HepG2 (cell line): ENCODE measurements around the gene ZNF121. TPM values are rescaled to one million over a fixed set of nuclear protein-coding genes. Genes with fewer than 3 reads are reported as not detected.

Experiments
- AGO2 ChIP-seq: fragments of 200-400 bp; formaldehyde crosslinking; optimal IDR thresholded peaks from 2 replicates; pipeline ENCODE3; 2017; ENCODE audit warnings: mild to moderate bottlenecking, low read depth, low read length, moderate library complexity
- CHD2 ChIP-seq: IDR thresholded peaks from 2 replicates; pipeline ENCODE4 v1.6.1; 2011; ENCODE audit warnings: low read depth, low read length, improper control_type of control experiment
- ETV6 ChIP-seq: sonication (generic); formaldehyde crosslinking; conservative IDR thresholded peaks from 2 replicates; pipeline ENCODE4 v1.4.0; 2020; ENCODE audit warnings: missing genetic modification reagents
- HNF4G ChIP-seq, 2 experiments: sonication (generic) in 1 of 2; formaldehyde crosslinking in 1 of 2; IDR thresholded peaks; 2 replicates each; pipeline versions ENCODE4 v1.4.0 to v1.6.1; 2011 to 2020; ENCODE audit warnings: borderline replicate concordance in 2 of 2, low read depth in 2 of 2, mild to moderate bottlenecking in 2 of 2, low read length in 1 of 2, missing genetic modification reagents in 1 of 2, moderate library complexity in 1 of 2
- MEF2D ChIP-seq: sonication (generic); formaldehyde crosslinking; IDR thresholded peaks from 2 replicates; pipeline ENCODE4 v1.5.1; 2020; ENCODE audit warnings: mild to moderate bottlenecking, missing genetic modification reagents
- MYNN ChIP-seq: sonication (generic); formaldehyde crosslinking; IDR thresholded peaks from 2 replicates; pipeline ENCODE4 v1.4.0; 2020; ENCODE audit warnings: mild to moderate bottlenecking, low read depth, missing genetic modification reagents
- NPAS2 ChIP-seq: sonication (generic); formaldehyde crosslinking; IDR thresholded peaks from 2 replicates; pipeline ENCODE4 v1.8.0; 2022; ENCODE audit warnings: mild to moderate bottlenecking, missing genetic modification reagents, borderline replicate concordance
- SKI ChIP-seq: fragments of 450-650 bp; IDR thresholded peaks from one replicate; pipeline ENCODE4 v1.6.1; 2018; ENCODE audit warnings: mild to moderate bottlenecking; ENCODE audit not compliant: partially characterized antibody
- SP140L ChIP-seq: sonication (generic); formaldehyde crosslinking; IDR thresholded peaks from 2 replicates; pipeline ENCODE4 v1.4.0; 2020; ENCODE audit warnings: missing genetic modification reagents, borderline replicate concordance
- TBP ChIP-seq: sonication (generic); formaldehyde crosslinking; IDR thresholded peaks from 2 replicates; pipeline ENCODE4 v1.5.0; 2020; ENCODE audit warnings: missing genetic modification reagents
- ZBED4 ChIP-seq: sonication (generic); formaldehyde crosslinking; IDR thresholded peaks from 2 replicates; pipeline ENCODE4 v1.4.0; 2020; ENCODE audit warnings: missing genetic modification reagents, borderline replicate concordance
- ZNF180 ChIP-seq: sonication (generic); formaldehyde crosslinking; IDR thresholded peaks from 2 replicates; pipeline ENCODE4 v1.4.0; 2020; ENCODE audit warnings: low read depth, missing genetic modification reagents, borderline replicate concordance
- ZNF773 ChIP-seq: sonication (generic); formaldehyde crosslinking; IDR thresholded peaks from 2 replicates; pipeline ENCODE4 v1.4.0; 2020; ENCODE audit warnings: missing genetic modification reagents, borderline replicate concordance
- polyA plus RNA-seq, 8 experiments: library from polyadenylated mRNA; depleted of rRNA in 3 of 8; stranded (reverse) in 7 of 8; unstranded in 1 of 8; fragments of >200 nt; fragmentation: Illumina TruSeq in 4 of 8; extraction: Trizol in 4 of 8; gene quantifications; 2 replicates each; pipeline versions ENCODE4 v1.2.1 to v1.2.3, GENCODE V29; 2011 to 2016; ENCODE audit warnings: low read depth in 4 of 8, missing spikeins in 1 of 8, mixed read lengths in 1 of 8; ENCODE audit not compliant: insufficient read depth in 1 of 8
- total RNA-seq, 5 experiments: library from RNA; depleted of rRNA; stranded (reverse); fragments of >200 nt; fragmentation: Illumina TruSeq; extraction: Trizol; gene quantifications; 2 replicates each; pipeline ENCODE4 v1.2.3, GENCODE V29; 2016; ENCODE audit warnings: low read depth in 1 of 5
- TF ChIP-seq, protein P1 (sequence below): sonication (generic); formaldehyde crosslinking; IDR thresholded peaks from 2 replicates; pipeline ENCODE4 v1.4.0; 2020; ENCODE audit warnings: missing genetic modification reagents
- TF ChIP-seq, protein P2 (sequence below): sonication (generic); formaldehyde crosslinking; IDR thresholded peaks from 2 replicates; pipeline ENCODE4 v1.4.0; 2020; ENCODE audit warnings: low read depth, missing genetic modification reagents

Gene ZNF121
- total and polyA plus RNA-seq, 2 of the 13 experiments (the other 11 are each of a cell fraction or from before 2014, with no cell fraction given): 7.8 to 56.3 TPM

- TF ChIP-seq MYNN (CRISPR knock-in tag): 0 out of 2 replicates have a peak, but pooled peaks have one; percentile 40
- no peak for TF ChIP-seq TBP (CRISPR knock-in tag)
- TF ChIP-seq HNF4G (IDR thresholded peaks at IDR 0.05; ENCODE audit: borderline replicate concordance, low read depth, low read length): no peak
- no peak for TF ChIP-seq HNF4G (CRISPR knock-in tag; IDR thresholded peaks at IDR 0.05; ENCODE audit: borderline replicate concordance, low read depth)
- TF ChIP-seq, protein P1, sequence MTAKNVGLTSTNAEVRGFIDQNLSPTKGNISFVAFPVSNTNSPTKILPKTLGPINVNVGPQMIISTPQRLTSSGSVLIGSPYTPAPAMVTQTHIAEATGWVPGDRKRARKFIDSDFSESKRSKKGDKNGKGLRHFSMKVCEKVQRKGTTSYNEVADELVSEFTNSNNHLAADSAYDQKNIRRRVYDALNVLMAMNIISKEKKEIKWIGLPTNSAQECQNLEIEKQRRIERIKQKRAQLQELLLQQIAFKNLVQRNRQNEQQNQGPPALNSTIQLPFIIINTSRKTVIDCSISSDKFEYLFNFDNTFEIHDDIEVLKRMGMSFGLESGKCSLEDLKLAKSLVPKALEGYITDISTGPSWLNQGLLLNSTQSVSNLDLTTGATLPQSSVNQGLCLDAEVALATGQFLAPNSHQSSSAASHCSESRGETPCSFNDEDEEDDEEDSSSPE (CRISPR knock-in tag): peak; percentile 56; the same call in 1 of the 2 replicates
- TF ChIP-seq, protein P2, sequence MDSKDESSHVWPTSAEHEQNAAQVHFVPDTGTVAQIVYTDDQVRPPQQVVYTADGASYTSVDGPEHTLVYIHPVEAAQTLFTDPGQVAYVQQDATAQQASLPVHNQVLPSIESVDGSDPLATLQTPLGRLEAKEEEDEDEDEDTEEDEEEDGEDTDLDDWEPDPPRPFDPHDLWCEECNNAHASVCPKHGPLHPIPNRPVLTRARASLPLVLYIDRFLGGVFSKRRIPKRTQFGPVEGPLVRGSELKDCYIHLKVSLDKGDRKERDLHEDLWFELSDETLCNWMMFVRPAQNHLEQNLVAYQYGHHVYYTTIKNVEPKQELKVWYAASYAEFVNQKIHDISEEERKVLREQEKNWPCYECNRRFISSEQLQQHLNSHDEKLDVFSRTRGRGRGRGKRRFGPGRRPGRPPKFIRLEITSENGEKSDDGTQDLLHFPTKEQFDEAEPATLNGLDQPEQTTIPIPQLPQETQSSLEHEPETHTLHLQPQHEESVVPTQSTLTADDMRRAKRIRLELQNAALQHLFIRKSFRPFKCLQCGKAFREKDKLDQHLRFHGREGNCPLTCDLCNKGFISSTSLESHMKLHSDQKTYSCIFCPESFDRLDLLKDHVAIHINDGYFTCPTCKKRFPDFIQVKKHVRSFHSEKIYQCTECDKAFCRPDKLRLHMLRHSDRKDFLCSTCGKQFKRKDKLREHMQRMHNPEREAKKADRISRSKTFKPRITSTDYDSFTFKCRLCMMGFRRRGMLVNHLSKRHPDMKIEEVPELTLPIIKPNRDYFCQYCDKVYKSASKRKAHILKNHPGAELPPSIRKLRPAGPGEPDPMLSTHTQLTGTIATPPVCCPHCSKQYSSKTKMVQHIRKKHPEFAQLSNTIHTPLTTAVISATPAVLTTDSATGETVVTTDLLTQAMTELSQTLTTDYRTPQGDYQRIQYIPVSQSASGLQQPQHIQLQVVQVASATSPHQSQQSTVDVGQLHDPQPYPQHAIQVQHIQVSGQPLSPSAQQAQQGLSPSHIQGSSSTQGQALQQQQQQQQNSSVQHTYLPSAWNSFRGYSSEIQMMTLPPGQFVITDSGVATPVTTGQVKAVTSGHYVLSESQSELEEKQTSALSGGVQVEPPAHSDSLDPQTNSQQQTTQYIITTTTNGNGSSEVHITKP (CRISPR knock-in tag): no peak
- no peak for TF ChIP-seq NPAS2 (CRISPR knock-in tag)
- TF ChIP-seq ETV6 (CRISPR knock-in tag): no peak
- no peak for TF ChIP-seq SKI
- TF ChIP-seq CHD2: no peak
- TF ChIP-seq MEF2D (CRISPR knock-in tag): peak; percentile 66; the same call in 1 of the 2 replicates
- TF ChIP-seq ZNF773 (CRISPR knock-in tag): no peak
- TF ChIP-seq AGO2: peak; percentile 30
- TF ChIP-seq ZBED4: peak; percentile 47
- no peak for TF ChIP-seq ZNF180 (CRISPR knock-in tag)
- no peak for TF ChIP-seq SP140L
These were observed 45.9 kb downstream of the ZNF121 start, which contains the start of gene ZNF426 (continued) for GRCh38 chr19:9538183-9539058.
